ENCODE data around the gene BICDL1.

GRCh38 chr12:120099738-120100137 is 110.7 kb downstream of the BICDL1 start:
- TF ChIP-seq POLR2A (IDR thresholded peaks at IDR 0.05) (no peak), CTCF (IDR thresholded peaks at IDR 0.05) (no peak)

Measured in breast epithelium (tissue), 3 donors.